Kidney epithelial cell (primary cell): ENCODE results near the gene ALDH8A1. TPM values are rescaled to one million over a fixed set of nuclear protein-coding genes. Genes with fewer than 3 reads are reported as not detected.
A peak's percentile ranks its signal among the peaks of the same experiment; 100 is the strongest.
"Not testable (repeated sequence)": the region's sequence is repeated elsewhere in the genome, so short reads cannot be mapped to it uniquely, and the experiment has no call there.

Source experiments
- DNase-seq: peaks from one replicate; pipeline ENCODE4 v3.0.0-alpha.2; 2010; ENCODE audit warnings: low read depth
- H3K27me3 ChIP-seq: 2 replicates; pipeline ENCODE4 v1.6.0; 2011; ENCODE audit warnings: low read length; ENCODE audit not compliant: control insufficient read depth, insufficient read depth
- H3K36me3 ChIP-seq: 2 replicates; pipeline ENCODE4 v1.5.1; 2011; ENCODE audit warnings: low read length; ENCODE audit not compliant: control insufficient read depth, insufficient read depth
- H3K4me3 ChIP-seq: 2 replicates; pipeline ENCODE4 v1.5.1; 2011; ENCODE audit warnings: low read depth, mild to moderate bottlenecking, control low read depth, low read length
- CTCF ChIP-seq: IDR thresholded peaks from 2 replicates; pipeline ENCODE4 v1.5.1; 2011; ENCODE audit warnings: mild to moderate bottlenecking, moderate library complexity, low read length, control low read depth, inconsistent platforms; ENCODE audit not compliant: insufficient read depth, poor library complexity, severe bottlenecking
- total RNA-seq: library from RNA; depleted of rRNA; stranded (reverse); fragments of >200 nt; gene quantifications from 2 replicates; pipeline ENCODE4 v1.2.3, GENCODE V29; 2015

ALDH8A1 gene
- total RNA-seq, 1 donor from 2014 or later, result 0.46 TPM

GRCh38 chr6:134908906-134909516 lies 40.9 kb downstream of the ALDH8A1 start:
- no peak for TF ChIP-seq CTCF
- no peak overlapping the region for H3K4me3 ChIP-seq
- H3K36me3 ChIP-seq, result no peaks in the 10 kb centered on the region
- DNase-seq, result peak; percentile 96
- no peaks in the 10 kb centered on the region for H3K27me3 ChIP-seq

GRCh38 chr6:134904731-134905130 lies 45.2 kb downstream of the ALDH8A1 start:
- H3K27me3 ChIP-seq, H3K4me3 ChIP-seq, DNase-seq, H3K36me3 ChIP-seq: not testable (repeated sequence)

GRCh38 chr6:134903448-134903847 lies 46.5 kb downstream of the ALDH8A1 start:
- TF ChIP-seq CTCF, result no peak
- Histone ChIP-seq H3K27me3 (no peaks in the 10 kb centered on the region), H3K4me3 (no peak overlapping the region), H3K36me3 (no peaks in the 10 kb centered on the region)
- peak; percentile 35 for DNase-seq

GRCh38 chr6:134902936-134903335 lies 47.0 kb downstream of the ALDH8A1 start:
- no peak overlapping the region for H3K4me3 ChIP-seq
- DNase-seq, result no peak
- no peaks in the 10 kb centered on the region for H3K27me3 ChIP-seq
- H3K36me3 ChIP-seq, result no peaks in the 10 kb centered on the region
- TF ChIP-seq CTCF, result no peak

DNA sequence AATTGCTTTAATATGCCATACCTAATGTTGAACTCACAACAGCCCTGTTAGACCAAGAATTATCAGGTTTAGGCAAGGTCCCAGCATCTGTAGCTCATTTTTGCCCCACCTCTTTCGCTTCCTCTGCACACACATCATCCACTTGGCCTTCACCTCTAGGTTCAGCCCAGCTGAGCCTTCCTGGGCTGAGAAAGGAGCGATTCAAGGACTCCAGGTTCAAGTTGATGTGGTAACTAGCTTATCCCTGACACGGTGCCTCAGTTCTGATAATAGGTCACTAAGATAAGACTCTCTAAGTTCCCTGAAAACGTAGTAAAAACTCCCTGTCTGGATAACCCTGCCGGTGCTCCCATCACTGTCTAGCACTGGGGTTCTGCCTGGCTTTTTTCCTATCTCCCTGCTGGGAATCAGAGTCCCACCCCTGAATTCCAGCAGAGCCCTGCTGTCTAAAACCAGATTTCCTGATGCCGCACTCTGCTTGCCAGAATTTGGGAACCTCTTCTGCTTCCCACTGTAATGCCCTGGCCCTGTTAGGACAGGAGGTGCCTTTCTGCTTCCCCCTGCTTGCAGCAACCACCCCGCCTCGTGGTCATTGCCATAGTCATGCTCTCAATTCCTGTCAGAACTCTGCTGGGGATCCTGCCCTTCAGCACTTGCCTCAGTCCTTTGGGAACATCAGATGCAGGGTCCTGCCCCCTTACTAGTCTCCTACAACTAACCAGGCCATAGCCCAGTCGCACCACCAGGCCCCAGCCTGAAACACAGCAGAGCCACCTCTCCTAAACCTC lies 47.6 kb downstream of the ALDH8A1 start:
- no peak for TF ChIP-seq CTCF
- Histone ChIP-seq H3K36me3 (no peaks in the 10 kb centered on the region), H3K4me3 (no peak overlapping the region), H3K27me3 (no peaks in the 10 kb centered on the region)
- DNase-seq, result no peak

- Histone ChIP-seq H3K4me3 (no peak overlapping the region), H3K27me3 (no peaks in the 10 kb centered on the region), H3K36me3 (no peaks in the 10 kb centered on the region)
- DNase-seq, result no peak
- no peak for TF ChIP-seq CTCF
These were observed 51.3 kb downstream of the ALDH8A1 start for GRCh38 chr6:134898575-134898974.

GRCh38 chr6:134898166-134898565 lies 51.7 kb downstream of the ALDH8A1 start:
- not testable (repeated sequence) for DNase-seq, H3K4me3 ChIP-seq, H3K27me3 ChIP-seq, H3K36me3 ChIP-seq
